PC-3 (cell line): ENCODE measurements around the gene ENAH. TPM values are rescaled to one million over a fixed set of nuclear protein-coding genes. Genes with fewer than 3 reads are reported as not detected.
A peak's percentile ranks its signal among the peaks of the same experiment; 100 is the strongest.
"Not testable (repeated sequence)": the region's sequence is repeated elsewhere in the genome, so short reads cannot be mapped to it uniquely, and the experiment has no call there.

Experiments used
- ATAC-seq: fragments of 200-7000 bp; cut with Tn5 transposase; 2 replicates; pipeline ENCODE4 v1.9.1; 2020; ENCODE audit warnings: mild to moderate bottlenecking, moderate library complexity
- BruUV-seq: library from RNA; stranded (reverse); fragments of 400-500 nt; replicated peaks from 2 replicates; lab custom pipeline; 2021; lab: Mats Ljungman, UMichigan
- CTCF ChIA-PET: fragments of 300-600 bp; sonication (Branson Sonifier 250); formaldehyde crosslinking; loops from one replicate; lab custom pipeline; 2022; ENCODE audit warnings: antibody characterized with exemption; lab: Charles Lee
- POLR2A ChIA-PET: fragments of 300-600 bp; sonication (Branson Sonifier 250); formaldehyde crosslinking; loops from one replicate; lab custom pipeline; 2022; ENCODE audit warnings: antibody characterized with exemption; ENCODE audit not compliant: unreplicated experiment; lab: Charles Lee
- DNase-seq: peaks from one replicate; pipeline ENCODE4 v3.0.0-alpha.2; 2015
- H2AFZ ChIP-seq: fragments of 300-600 bp; sonication (generic); 2 replicates; pipeline ENCODE4 v1.6.0; 2016; ENCODE audit warnings: antibody characterized with exemption, low read length
- H3F3A ChIP-seq: fragments of 300-600 bp; sonication (generic); one replicate; pipeline ENCODE4 v1.6.0; 2017; ENCODE audit warnings: antibody characterized with exemption, low read length, control low read depth, mild to moderate bottlenecking; ENCODE audit not compliant: unreplicated experiment
- H3K27ac ChIP-seq: fragments of 300-600 bp; sonication (generic); 2 replicates; pipeline ENCODE4 v1.5.1; 2016; ENCODE audit warnings: mild to moderate bottlenecking, low read length
- H3K27me3 ChIP-seq: fragments of 300-600 bp; sonication (generic); 2 replicates; pipeline ENCODE4 v1.6.1; 2016; ENCODE audit warnings: low read length, mixed read lengths
- H3K36me3 ChIP-seq: fragments of 300-600 bp; sonication (generic); 2 replicates; pipeline ENCODE4 v1.6.1; 2016; ENCODE audit warnings: low read depth, mixed run types, low read length, mixed read lengths
- H3K4me1 ChIP-seq: fragments of 300-600 bp; sonication (generic); 2 replicates; pipeline ENCODE4 v1.5.1; 2016; ENCODE audit warnings: low read length; ENCODE audit not compliant: insufficient read depth
- H3K4me2 ChIP-seq: fragments of 300-600 bp; sonication (generic); 2 replicates; pipeline ENCODE4 v1.6.0; 2016; ENCODE audit warnings: low read length
- H3K4me3 ChIP-seq: fragments of 300-600 bp; sonication (generic); 2 replicates; pipeline ENCODE4 v1.5.1; 2016; ENCODE audit warnings: mild to moderate bottlenecking, low read length, mixed read lengths
- H3K79me2 ChIP-seq: fragments of 300-600 bp; sonication (generic); 2 replicates; pipeline ENCODE4 v1.6.1; 2017; ENCODE audit warnings: low read length, mixed read lengths
- H3K9ac ChIP-seq: fragments of 300-600 bp; sonication (generic); 2 replicates; pipeline ENCODE4 v1.6.0; 2016; ENCODE audit warnings: mild to moderate bottlenecking, low read length
- H3K9me2 ChIP-seq: fragments of 300-600 bp; sonication (generic); replicated peaks from 2 replicates; pipeline ENCODE4 v1.6.1; 2016; ENCODE audit warnings: mixed run types, low read length, mixed read lengths
- H3K9me3 ChIP-seq: fragments of 300-600 bp; sonication (generic); 2 replicates; pipeline ENCODE4 v1.6.1; 2016; ENCODE audit warnings: low read length, mixed read lengths
- H4K20me1 ChIP-seq: fragments of 300-600 bp; sonication (generic); 2 replicates; pipeline ENCODE4 v1.6.1; 2016; ENCODE audit warnings: low read length, mixed read lengths
- CTCF ChIP-seq: fragments of 300-600 bp; sonication (generic); conservative IDR thresholded peaks from 2 replicates; pipeline ENCODE4 v1.5.1; 2017; ENCODE audit warnings: antibody characterized with exemption, low read depth, mild to moderate bottlenecking, low read length
- EZH2 ChIP-seq: fragments of 300-600 bp; sonication (generic); IDR thresholded peaks from one replicate; pipeline ENCODE4 v1.6.1; 2017; ENCODE audit warnings: antibody characterized with exemption, mild to moderate bottlenecking, low read length; ENCODE audit not compliant: unreplicated experiment
- EZH2phosphoT487 ChIP-seq: fragments of 300-600 bp; sonication (generic); IDR thresholded peaks from 2 replicates; pipeline ENCODE4 v1.6.1; 2018; ENCODE audit warnings: mild to moderate bottlenecking, antibody characterized with exemption, low read length, borderline replicate concordance
- intact Hi-C: fragments of 100-400 bp; cut with micrococcal nuclease; formaldehyde crosslinking; loops from 2 replicates; pipeline ENCODE4 v1.9.0; 2023
- total RNA-seq: library from RNA; depleted of rRNA; stranded (reverse); fragments of >200 nt; gene quantifications from 2 replicates; pipeline ENCODE4 v1.2.3, GENCODE V29; 2014

Gene ENAH
- total RNA-seq, 1 experiment from 2014 or later: 96.6 TPM

DNA sequence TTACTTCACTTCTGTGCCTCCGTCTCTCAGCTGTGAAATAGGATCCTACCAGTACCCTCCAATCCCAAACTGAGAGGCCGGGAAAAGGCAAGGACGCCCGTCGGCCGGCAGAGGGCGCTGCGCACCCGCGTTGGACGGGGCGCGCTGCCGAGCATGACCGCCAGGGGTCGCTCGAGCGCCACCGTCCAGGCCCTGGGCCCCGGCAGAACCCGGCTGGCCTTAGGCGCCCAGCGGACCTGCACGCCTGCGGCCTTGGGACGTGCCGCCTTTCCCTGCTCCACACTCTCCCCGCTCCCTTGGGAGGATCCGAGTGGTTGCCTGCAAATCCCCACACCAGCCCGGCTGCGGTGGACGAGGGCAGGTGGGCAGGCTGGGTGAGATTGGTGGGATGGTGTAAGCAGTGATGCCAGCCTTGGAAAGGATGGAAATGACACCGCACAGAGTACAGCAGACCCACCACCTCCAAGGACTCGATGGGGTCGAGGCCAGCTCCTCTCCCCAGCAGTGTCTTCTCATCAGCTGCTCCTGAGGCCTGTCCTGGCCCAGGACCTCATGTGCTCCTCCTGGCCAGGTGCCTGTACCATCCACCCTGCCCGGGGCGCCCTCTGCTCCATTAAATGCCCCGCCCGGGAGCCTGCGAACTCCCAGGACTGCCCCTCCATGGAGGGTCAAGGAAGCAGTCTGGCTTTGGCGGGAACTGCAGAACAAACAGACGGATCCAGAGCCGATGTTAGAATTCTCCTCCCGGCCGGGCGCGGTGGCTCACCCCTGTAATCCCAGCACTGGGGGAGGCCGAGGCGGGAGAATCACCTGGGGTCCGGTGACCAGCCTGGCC, 177.7 kb downstream of the ENAH start:
- Histone ChIP-seq H3K27me3 (no peaks in the 10 kb centered on the region), H3K36me3 (no peaks in the 10 kb centered on the region), H3K4me2 (peak overlapping the region; percentile 65), H3K9me3 (no peaks in the 10 kb centered on the region), H3F3A (no peaks in the 10 kb centered on the region), H3K4me3 (no peak overlapping the region; the same call in 1 of the 2 replicates), H2AFZ (peak overlapping the region; percentile 89), H3K4me1 (peaks cover 10% of the 10 kb centered on the region; the same call in 1 of the 2 replicates), H3K27ac (no peak overlapping the region), H3K9ac (no peak overlapping the region), H3K9me2 (no peaks in the 10 kb centered on the region), H3K79me2 (no peaks in the 10 kb centered on the region), H4K20me1 (no peaks in the 10 kb centered on the region)
- DNase-seq (peak; percentile 82), ATAC-seq (peak; percentile 90)
- intact Hi-C loops: loop anchor here (1.0 to 5.0 kb wide), 6 partner anchors 77 to 501 kb away; partner anchors contain the start of gene SRP9
- CTCF ChIA-PET: interaction anchor here (0.5 to 1.0 kb wide), 11 partner anchors 15 to 587 kb away, joined by 3 to 10 read pairs (median 3); partner anchors contain the start of gene H3-3A
- TF ChIP-seq EZH2phosphoT487 (no peak), CTCF (peak; percentile 100)
- BruUV-seq: no TSS peak
- POLR2A ChIA-PET: no interaction called here

- no peaks in the 10 kb centered on the region for H4K20me1 ChIP-seq
- H3K9ac ChIP-seq: no peak overlapping the region
- H2AFZ ChIP-seq: no peak overlapping the region; the same call in 1 of the 2 replicates
- no peak overlapping the region for H3K4me3 ChIP-seq
- H3F3A ChIP-seq: no peaks in the 10 kb centered on the region
- peaks cover 10% of the 10 kb centered on the region; the same call in 1 of the 2 replicates for H3K4me1 ChIP-seq
- intact Hi-C loops: loop anchor here (2.0 kb wide), 1 partner anchor 370 kb away; no protein-coding TSS in a partner anchor
- no peaks in the 10 kb centered on the region for H3K27me3 ChIP-seq
- ChIA-PET CTCF (interaction anchor here (0.5 to 1.0 kb wide), 10 partner anchors 14 to 588 kb away, joined by 3 to 10 read pairs (median 3); partner anchors contain the start of gene H3-3A), POLR2A (no interaction called here)
- no peak for TF ChIP-seq EZH2phosphoT487
- no peak for TF ChIP-seq EZH2
- TF ChIP-seq CTCF: no peak
- DNase-seq (no peak), ATAC-seq (peak; percentile 4; the same call in 1 of the 2 replicates)
- H3K4me2 ChIP-seq: peak overlapping the region; percentile 49
- no peaks in the 10 kb centered on the region for H3K9me3 ChIP-seq
- H3K9me2 ChIP-seq: no peaks in the 10 kb centered on the region
- H3K36me3 ChIP-seq: no peaks in the 10 kb centered on the region
- no peak overlapping the region for H3K27ac ChIP-seq
- no peaks in the 10 kb centered on the region for H3K79me2 ChIP-seq
- no TSS peak for BruUV-seq
These were observed 178.4 kb downstream of the ENAH start for GRCh38 chr1:225474439-225474985.

DNA sequence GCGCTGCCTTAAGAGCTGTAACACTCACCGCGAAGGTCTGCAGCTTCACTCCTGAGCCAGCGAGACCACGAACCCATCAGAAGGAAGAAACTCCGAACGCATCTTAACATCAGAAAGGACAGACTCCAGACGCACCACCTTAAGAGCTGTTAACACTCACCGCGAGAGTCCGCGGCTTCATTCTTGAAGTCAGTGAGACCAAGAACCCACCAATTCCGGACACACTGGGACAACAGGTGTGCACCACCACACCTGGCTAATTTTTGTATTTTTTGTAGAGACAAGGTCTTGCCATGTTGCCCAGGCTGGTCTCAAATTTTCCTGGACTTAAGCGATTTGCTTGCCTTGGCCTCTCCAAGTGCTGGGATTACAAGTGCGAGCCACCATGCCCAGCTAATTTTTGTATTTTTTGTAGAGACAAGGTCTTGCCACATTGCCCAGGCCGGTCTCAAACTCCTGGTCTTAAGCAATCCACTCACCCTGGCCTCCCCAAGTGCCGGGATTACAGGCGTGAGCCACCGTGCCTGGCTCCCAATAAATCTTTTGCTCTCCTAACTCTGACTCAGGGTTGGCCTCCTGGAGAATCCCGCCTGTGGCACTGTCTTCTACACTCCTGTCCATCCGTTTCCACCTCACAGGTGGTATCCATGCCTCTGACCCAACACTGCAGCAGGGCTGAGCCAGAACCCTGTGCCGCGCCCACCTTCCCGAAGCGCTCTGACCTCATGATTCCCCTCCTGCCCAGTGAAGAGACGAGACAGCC, 179.1 kb downstream of the ENAH start:
- H3K27ac ChIP-seq, H3K36me3 ChIP-seq, H3K79me2 ChIP-seq, H3K27me3 ChIP-seq, H3K4me1 ChIP-seq, ATAC-seq, DNase-seq, H3K9ac ChIP-seq, H2AFZ ChIP-seq, BruUV-seq, H3K4me3 ChIP-seq, H3K9me2 ChIP-seq, H3K4me2 ChIP-seq, H4K20me1 ChIP-seq, H3K9me3 ChIP-seq, POLR2A ChIA-PET, H3F3A ChIP-seq: not testable (repeated sequence)
- CTCF ChIA-PET: interaction anchor here (0.9 to 1.3 kb wide), 3 partner anchors 154 to 299 kb away, joined by 3 to 10 read pairs (median 6); no protein-coding TSS in a partner anchor
- intact Hi-C loops: loop anchor here (2.0 kb wide), 1 partner anchor 371 kb away; no protein-coding TSS in a partner anchor

DNA sequence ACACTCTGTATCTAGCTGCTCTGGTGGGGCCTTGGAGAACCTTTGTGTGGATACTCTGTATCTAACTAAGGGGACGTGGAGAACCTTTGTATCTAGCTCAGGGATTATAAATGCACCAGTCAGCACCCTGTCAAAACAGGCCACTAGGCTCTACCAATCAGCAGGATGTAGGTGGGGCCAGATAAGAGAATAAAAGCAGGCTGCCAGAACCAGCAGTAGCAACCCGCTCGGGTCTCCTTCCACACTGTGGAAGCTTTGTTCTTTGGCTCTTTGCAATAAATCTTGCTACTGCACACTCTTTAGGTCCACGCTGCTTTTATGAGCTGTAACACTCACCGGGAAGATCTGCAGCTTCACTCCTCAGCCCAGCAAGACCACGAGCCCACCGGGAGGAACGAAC, 179.7 kb downstream of the ENAH start:
- not testable (repeated sequence) for H4K20me1 ChIP-seq, BruUV-seq, DNase-seq

More for the DNA sequence above, 179.7 kb downstream of the ENAH start:
- H3F3A ChIP-seq, H2AFZ ChIP-seq, H3K4me3 ChIP-seq, H3K9me3 ChIP-seq, H3K9me2 ChIP-seq, H3K79me2 ChIP-seq, H3K4me2 ChIP-seq, ATAC-seq, H3K27ac ChIP-seq, H3K4me1 ChIP-seq, H3K27me3 ChIP-seq, H3K9ac ChIP-seq, H3K36me3 ChIP-seq, intact Hi-C loops: not testable (repeated sequence)
- POLR2A ChIA-PET: interaction anchor here (0.6 kb wide), 1 partner anchor 11 kb away, joined by 3 read pairs; no protein-coding TSS in a partner anchor
- CTCF ChIA-PET: interaction anchor here (0.6 to 1.3 kb wide), 3 partner anchors 154 to 305 kb away, joined by 3 to 6 read pairs (median 3); no protein-coding TSS in a partner anchor
